Measurements from ENCODE around the gene ZCCHC4.
A peak's percentile ranks its signal among the peaks of the same experiment; 100 is the strongest.

Gene ZCCHC4, protein sequence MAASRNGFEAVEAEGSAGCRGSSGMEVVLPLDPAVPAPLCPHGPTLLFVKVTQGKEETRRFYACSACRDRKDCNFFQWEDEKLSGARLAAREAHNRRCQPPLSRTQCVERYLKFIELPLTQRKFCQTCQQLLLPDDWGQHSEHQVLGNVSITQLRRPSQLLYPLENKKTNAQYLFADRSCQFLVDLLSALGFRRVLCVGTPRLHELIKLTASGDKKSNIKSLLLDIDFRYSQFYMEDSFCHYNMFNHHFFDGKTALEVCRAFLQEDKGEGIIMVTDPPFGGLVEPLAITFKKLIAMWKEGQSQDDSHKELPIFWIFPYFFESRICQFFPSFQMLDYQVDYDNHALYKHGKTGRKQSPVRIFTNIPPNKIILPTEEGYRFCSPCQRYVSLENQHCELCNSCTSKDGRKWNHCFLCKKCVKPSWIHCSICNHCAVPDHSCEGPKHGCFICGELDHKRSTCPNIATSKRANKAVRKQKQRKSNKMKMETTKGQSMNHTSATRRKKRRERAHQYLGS

GRCh38 chr4:25312496-25313200, at the start of gene ZCCHC4:
TSS of gene ZCCHC4 (plus strand) at chr4:25312774. CDS start at chr4:25312810, 36 bp downstream.
- peak; percentile 68 for DNase-seq

GRCh38 chr4:25271866-25272265, 40.7 kb upstream of the ZCCHC4 start:
- DNase-seq: no peak

GRCh38 chr4:25280210-25280609, 32.4 kb upstream of the ZCCHC4 start:
- no peak for DNase-seq

- DNase-seq: no peak
These were observed 28.6 kb upstream of the ZCCHC4 start for GRCh38 chr4:25283948-25284347.

DNA sequence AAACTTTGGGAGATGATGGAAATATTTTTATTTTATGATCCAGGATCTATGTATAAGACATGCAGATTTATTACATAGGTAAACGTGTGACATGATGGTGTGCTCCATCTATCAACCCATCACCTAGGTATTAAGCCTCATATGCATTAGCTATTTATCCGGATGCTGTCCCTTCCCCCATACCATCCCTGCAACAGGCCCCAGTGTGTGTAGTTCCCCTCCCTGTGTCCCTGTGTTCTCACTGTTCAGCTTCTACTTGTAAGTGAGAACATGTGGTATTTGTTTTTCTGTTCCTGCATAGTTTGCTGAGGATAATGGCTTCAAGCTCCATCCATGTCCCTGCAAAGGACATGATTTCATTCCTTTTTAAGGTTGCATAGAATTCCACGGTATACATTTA, 28.1 kb upstream of the ZCCHC4 start:
- no peak for DNase-seq

DNA sequence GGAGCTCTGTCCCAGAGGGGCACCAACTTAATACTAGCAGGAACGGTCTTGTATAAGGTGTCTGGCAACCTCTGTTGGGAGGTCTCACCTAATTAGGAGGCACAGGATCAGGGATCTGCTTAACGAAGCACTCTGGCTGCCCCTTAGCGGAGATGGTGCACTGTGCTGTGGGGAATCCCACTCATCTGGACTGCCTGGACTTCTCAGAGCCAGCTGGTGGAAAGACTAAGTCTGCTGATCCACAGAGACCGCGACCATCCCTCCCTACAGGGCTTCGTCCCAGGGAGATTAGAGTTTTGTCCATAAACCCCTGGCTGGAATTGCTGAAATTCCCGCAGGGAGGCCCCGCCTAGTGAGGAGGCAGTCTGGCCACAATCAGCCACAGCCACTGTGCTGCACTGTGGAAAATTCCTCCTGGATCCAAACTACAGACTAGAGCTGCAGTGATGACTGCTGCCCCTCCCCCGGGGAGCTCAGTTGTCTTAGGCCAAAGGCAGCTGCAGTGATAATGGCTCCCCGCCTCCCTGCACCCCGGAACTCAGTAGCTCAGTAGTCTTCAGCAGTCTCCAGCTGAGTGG, 22.0 kb upstream of the ZCCHC4 start:
- peak; percentile 12 for DNase-seq

- DNase-seq: no peak
These were observed 21.3 kb upstream of the ZCCHC4 start for GRCh38 chr4:25291158-25291733.

GRCh38 chr4:25297528-25298242, 14.9 kb upstream of the ZCCHC4 start:
- DNase-seq: no peak

DNA sequence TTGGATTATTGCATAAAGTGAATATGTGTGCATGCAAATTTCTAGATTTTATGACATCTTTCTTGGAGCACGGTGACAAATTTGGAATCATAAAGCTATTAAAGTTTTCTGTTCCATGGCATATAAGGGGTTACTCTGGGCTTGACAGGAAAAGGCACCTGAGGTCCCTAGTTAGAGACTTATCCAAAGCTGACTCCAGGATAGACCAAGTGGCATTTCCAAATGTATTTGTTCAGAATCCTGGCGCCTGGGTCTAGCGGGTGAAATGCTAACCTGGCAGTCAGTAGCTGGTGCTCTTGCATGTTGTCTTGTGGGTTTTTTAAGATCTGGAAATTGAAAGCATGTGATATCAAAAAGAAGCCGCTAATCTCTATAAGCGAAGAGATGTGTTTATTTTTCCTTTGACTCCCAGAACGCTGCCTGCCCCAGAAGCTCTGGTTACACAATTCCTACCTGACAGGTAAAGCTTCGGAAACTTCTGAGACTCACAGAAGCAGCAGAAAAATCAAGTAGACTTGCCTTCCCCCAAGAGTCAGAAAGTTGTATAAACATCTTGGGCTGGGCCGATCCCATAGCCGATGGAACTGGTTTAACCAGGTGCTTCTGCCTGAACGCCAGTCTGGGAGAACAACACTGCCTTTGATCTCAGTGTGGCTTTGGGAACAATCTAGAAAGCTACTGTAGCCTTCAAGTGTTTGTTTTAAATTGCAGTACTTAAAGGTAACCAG, 12.9 kb upstream of the ZCCHC4 start:
- no peak for DNase-seq

DNA sequence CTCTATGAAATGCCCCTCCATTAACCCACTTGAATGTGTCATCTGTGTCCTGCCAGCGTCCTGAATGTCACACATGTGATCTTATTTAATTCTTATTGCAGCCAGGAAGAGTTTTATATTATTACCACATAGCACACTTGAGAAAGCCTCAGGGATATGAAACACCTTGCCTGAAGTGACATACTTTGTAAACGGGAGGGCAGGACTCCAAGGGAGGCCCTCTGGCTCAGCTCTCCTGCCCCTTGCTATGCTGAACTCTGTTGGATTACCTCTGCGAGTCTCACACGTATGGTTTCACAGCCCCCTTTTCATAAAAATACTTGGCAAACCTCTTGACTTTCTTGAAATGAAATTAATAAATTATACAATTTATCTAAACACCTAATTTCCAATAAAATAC, 11.1 kb upstream of the ZCCHC4 start:
- no peak for DNase-seq

DNA sequence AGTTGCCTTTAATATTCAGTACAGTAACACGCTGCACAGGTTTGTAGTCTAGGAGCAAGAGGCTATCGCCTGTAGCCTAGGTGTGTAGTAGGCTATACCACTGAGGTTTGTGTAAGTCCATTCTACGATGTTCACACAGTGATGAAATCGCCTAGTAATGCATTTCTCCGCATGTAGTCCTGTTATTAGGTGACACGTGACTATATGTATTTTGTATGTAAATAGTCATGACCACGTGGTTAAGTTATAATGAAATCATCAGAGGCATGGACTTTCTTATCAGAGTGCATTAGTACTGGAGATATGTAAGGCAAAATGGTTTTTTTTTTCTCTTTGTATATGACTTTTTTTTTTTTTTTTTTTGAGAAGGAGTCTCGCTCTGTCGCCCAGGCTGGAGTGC, 9.9 kb upstream of the ZCCHC4 start:
- DNase-seq: no peak

DNA sequence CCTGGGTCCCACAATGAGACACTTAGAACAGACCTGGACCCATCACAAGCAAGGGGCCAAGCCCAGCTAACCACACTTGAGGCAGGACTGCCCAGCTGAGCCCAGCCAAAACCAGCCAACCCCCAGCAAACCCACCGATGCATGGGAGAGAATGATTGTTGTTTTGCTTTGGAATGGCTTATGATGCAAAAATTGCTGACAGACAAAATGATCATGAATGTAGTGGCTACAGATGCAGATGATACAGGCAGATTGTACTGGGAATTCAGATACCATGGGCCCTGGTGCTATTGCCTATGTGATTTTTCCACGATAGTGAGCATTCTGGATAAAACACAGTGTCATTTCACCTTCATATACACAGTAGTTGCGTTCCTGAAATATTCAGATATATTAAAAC, 9.0 kb upstream of the ZCCHC4 start:
- no peak for DNase-seq

DNA sequence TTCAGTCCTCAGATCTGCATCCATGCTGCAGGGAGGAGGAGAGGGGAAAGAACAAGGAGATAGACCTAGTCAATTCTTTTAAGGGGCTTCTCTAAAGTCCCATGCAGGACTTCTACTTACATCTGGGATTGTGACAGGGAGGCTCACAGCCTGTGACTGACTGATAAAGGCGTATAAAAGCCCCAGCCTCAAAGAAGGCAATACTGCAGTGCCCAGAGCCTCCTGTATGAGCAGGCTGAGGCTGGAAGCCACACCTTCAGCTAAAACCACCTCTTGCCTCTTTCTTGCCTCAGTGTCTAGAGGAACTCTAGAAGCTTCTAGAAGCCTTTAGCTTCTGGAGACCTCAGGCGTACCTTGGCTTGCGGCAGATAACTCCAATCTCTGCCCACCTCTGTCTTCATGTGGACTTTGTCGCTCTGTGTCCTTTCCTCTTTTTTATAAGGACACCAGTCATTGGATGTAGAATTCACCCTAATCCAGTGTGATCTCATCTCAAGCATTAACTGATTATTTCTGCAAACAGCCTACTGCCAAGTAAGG, 6.0 kb upstream of the ZCCHC4 start:
- DNase-seq: no peak

DNA sequence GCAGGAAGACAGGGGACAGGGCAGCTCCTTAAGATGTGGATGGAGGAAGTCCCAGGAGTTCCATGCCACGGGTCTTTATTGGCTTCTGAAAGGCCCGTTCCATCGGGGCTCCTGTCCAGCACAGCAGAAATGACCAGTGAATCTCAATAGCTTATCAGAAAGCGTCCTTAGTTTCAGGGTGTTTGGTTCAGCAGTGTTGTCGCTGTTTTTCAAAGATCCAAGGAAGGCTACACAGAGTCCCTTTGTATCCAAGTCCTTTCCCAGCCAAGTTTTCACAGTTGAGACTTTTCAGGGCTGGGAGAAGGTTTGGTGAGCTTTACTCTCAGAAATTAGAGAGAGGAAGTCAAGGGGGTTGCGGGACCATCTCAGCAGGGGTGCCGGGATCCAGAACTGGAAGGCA, 5.0 kb upstream of the ZCCHC4 start:
- DNase-seq: no peak

DNA sequence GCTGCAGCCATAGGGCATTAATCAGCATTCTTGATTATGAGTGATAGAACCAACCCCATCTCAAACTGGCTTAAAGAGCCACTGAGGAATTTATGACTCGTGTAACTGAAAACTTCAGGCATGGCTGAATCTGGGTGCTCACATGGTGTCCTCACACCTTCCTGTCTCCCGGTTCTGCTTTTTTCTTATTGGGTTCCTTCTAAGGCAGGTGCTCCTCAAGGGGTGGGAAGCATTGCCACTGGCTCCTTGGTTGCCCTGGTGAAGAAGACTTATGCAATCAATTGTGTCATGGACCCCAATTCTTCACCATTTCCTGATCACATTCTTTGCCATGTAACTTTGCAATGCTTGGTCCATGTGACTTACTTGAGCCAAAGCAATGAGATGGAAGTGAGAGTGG, 4.3 kb upstream of the ZCCHC4 start:
- no peak for DNase-seq

DNA sequence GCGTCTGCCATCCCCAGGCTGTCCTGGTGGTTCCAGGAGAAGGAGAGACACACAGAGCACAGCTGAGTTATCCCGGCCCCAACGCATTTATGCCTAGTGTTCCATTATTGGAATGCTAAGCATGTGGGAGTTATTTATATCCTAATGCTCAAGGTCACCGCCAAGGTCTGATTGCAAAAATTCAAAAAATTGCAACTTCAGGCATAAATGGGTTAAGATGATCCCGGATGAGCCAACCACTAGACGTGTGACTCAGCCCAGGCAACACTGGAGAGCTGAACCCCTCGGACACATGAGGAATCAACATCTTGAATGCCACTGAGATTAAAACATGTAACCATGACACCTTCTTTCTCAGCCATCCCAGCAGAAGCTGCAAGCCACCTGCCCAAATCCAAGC, 3.8 kb upstream of the ZCCHC4 start:
- DNase-seq: no peak

GRCh38 chr4:25310066-25310802, 2.3 kb upstream of the ZCCHC4 start:
- no peak for DNase-seq

GRCh38 chr4:25310803-25311166, 1.8 kb upstream of the ZCCHC4 start:
- no peak for DNase-seq

DNA sequence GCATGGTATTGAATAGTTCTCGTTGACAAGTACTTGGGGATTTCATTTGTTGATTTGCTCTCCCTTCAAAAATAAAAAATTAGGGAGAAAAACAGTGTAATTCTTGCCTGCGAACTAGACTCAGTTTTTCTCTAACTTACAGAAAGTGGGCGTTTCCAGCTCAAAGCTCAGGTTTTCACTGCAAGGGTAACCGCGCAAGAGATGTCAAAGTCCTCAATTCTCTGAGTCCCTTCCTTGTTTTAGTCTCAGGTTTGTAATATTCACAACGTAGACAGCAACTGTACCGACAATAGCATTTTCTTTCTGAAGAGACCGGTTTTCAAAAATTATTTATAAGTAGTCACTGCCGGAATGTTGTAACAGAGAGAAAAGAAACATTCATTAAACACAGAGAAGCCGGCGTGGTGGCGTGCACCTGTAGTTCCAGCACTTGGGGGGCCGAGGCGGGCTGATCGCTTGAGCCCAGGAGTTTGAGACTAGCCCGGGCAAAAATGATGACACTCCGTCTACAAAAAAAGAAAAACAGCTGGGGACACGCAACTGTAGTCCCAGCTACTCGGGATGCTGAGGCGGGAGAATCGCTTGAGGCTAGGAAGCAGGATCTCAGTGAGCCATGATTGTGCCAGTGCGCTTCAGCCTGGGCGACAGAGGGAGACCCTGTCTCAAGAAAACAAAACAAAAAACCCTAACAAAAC, 774 bp downstream of the ZCCHC4 start:
- no peak for DNase-seq

DNA sequence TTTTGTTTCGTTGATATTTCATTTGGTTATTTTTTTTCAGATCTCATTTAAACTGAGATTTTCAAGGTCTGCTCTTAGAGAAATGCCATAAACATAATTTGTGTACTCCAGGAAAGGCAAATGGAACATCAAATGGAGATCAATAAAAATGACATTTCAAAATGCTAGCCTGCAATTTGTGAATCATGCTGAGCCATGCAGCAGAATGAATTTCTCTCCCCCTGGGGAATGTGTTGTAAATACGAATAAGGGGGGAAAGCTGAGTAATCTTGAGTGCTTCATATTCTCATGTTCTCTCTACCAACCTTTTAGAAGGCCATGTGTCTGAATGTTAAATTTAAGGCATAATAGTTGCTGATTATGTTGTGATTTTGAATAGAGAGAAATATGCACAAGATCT, 7.8 kb downstream of the ZCCHC4 start:
- DNase-seq: no peak

DNA sequence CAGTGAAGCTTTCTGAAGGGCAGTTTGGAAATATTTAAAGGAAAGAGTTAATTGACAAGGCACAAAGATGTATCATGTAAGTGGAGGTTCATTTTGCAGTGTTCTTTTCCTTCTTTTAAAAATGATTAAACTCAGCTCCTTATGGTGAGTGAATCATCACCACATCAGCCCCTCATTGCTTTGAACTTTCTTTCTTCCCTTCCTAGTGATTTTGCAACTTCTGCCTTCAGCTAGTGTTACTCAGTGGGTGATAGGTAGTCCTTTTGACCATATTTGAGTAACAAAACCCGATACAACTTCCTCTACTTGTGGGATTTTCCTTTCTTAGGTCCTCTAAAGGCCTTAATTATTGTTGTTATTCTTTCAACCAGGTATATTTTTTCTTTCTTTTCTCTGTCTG, 8.2 kb downstream of the ZCCHC4 start:
- peak; percentile 49 for DNase-seq
